H1 (cell line): ENCODE results near the gene CLDN14.

Experiments used
- ATF3 ChIP-seq: IDR thresholded peaks from 2 replicates; pipeline ENCODE4 v1.6.1; 2011; ENCODE audit warnings: low read depth, mild to moderate bottlenecking, low read length; ENCODE audit not compliant: insufficient read depth
- CTCF ChIP-seq, 3 experiments: IDR thresholded peaks; 1 replicate in 2 of 3; 2 replicates in 1 of 3; pipeline versions ENCODE4 v1.5.1 to v1.6.1; 2011; ENCODE audit warnings: low read length in 3 of 3, mild to moderate bottlenecking in 3 of 3, inconsistent platforms in 2 of 3, low read depth in 1 of 3, moderate library complexity in 1 of 3; ENCODE audit not compliant: insufficient read depth in 1 of 3; ENCODE audit errors: control extremely low read depth in 1 of 3
- GABPA ChIP-seq: IDR thresholded peaks from 2 replicates; pipeline ENCODE4 v1.6.1; 2011; ENCODE audit warnings: mild to moderate bottlenecking, low read length, moderate library complexity, borderline replicate concordance; ENCODE audit not compliant: insufficient read depth
- POLR2A ChIP-seq, 2 experiments: IDR thresholded peaks; 1 replicate in 1 of 2; 2 replicates in 1 of 2; pipeline ENCODE4 v1.6.1; 2011; ENCODE audit warnings: low read depth in 2 of 2, low read length in 2 of 2, mild to moderate bottlenecking in 2 of 2; ENCODE audit errors: control extremely low read depth in 1 of 2
- POLR2AphosphoS5 ChIP-seq: IDR thresholded peaks from 2 replicates; pipeline ENCODE4 v1.6.1; 2011; ENCODE audit warnings: low read depth, low read length
- SP2 ChIP-seq: IDR thresholded peaks from 2 replicates; pipeline ENCODE4 v1.6.1; 2012; ENCODE audit warnings: mild to moderate bottlenecking, low read length, inconsistent platforms
- TCF12 ChIP-seq: IDR thresholded peaks from 2 replicates; pipeline ENCODE4 v1.6.1; 2011; ENCODE audit warnings: low read depth, mild to moderate bottlenecking, low read length

GRCh38 chr21:36516281-36516680 is 36.4 kb upstream of the CLDN14 start:
- TF ChIP-seq CTCF (IDR thresholded peaks at IDR 0.05; ENCODE audit: control extremely low read depth in 1 of 3, insufficient read depth in 1 of 3, low read depth in 1 of 3, low read length in 3 of 3), result no peak
- TF ChIP-seq GABPA, result no peak
- TF ChIP-seq ATF3, result no peak
- TF ChIP-seq SP2, result no peak
- TF ChIP-seq POLR2A (IDR thresholded peaks at IDR 0.05; ENCODE audit: control extremely low read depth in 1 of 2, low read depth in 2 of 2, low read length in 2 of 2), result no peak
- no peak for TF ChIP-seq TCF12
- no peak for TF ChIP-seq POLR2AphosphoS5
